Activated CD4-positive, alpha-beta T cell treated with anti-CD3 and anti-CD28 coated beads for 36 hours (primary cell): ENCODE data around the gene ANKRD29. TPM values are rescaled to one million over a fixed set of nuclear protein-coding genes. Genes with fewer than 3 reads are reported as not detected.
A peak's percentile ranks its signal among the peaks of the same experiment; 100 is the strongest.

Experiments
- ATAC-seq: fragments of 200-7000 bp; cut with Tn5 transposase; one replicate; pipeline ENCODE4 v1.10.0; 2021; ENCODE audit warnings: mild to moderate bottlenecking, moderate library complexity
- CTCF ChIA-PET: fragments of 350-600 bp; sonication (Branson Sonifier 250); formaldehyde crosslinking; loops from one replicate; lab custom pipeline; 2021; ENCODE audit warnings: antibody characterized with exemption; lab: Charles Lee
- POLR2A ChIA-PET: fragments of 350-600 bp; sonication (Branson Sonifier 250); formaldehyde crosslinking; loops from one replicate; lab custom pipeline; 2021; ENCODE audit warnings: antibody characterized with exemption, inconsistent platforms; lab: Charles Lee
- DNase-seq: peaks from one replicate; pipeline ENCODE4 v3.0.0-alpha.2; 2020
- H3K27ac Mint-ChIP-seq: one replicate; pipeline ENCODE4 v1.8.0; 2021; ENCODE audit warnings: mixed read lengths
- H3K27me3 Mint-ChIP-seq: one replicate; pipeline ENCODE4 v1.8.0; 2021; ENCODE audit warnings: mixed read lengths
- H3K36me3 Mint-ChIP-seq: one replicate; pipeline ENCODE4 v1.8.0; 2021; ENCODE audit warnings: low read depth, mixed read lengths
- H3K4me1 Mint-ChIP-seq: one replicate; pipeline ENCODE4 v1.8.0; 2021; ENCODE audit warnings: mixed read lengths
- H3K4me3 Mint-ChIP-seq: one replicate; pipeline ENCODE4 v1.8.0; 2021; ENCODE audit warnings: mild to moderate bottlenecking, moderate library complexity, mixed read lengths
- H3K9me3 Mint-ChIP-seq: one replicate; pipeline ENCODE4 v1.8.0; 2021; ENCODE audit warnings: low read depth, mixed read lengths
- intact Hi-C, 2 experiments: fragments of 100-400 bp; cut with DNase I in 1 of 2; cut with micrococcal nuclease in 1 of 2; formaldehyde crosslinking; loops; one replicate each; pipeline versions ENCODE4 v1.14.2 to v1.15.1; 2022 to 2024; cut with DNase I, micrococcal nuclease
- total RNA-seq, 2 experiments: library from RNA; stranded (reverse); gene quantifications; one replicate each; pipeline ENCODE4 v1.2.3, GENCODE V29; 2021

The ANKRD29 gene
- total RNA-seq, 2 experiments from 2014 or later = 0.21 TPM

DNA sequence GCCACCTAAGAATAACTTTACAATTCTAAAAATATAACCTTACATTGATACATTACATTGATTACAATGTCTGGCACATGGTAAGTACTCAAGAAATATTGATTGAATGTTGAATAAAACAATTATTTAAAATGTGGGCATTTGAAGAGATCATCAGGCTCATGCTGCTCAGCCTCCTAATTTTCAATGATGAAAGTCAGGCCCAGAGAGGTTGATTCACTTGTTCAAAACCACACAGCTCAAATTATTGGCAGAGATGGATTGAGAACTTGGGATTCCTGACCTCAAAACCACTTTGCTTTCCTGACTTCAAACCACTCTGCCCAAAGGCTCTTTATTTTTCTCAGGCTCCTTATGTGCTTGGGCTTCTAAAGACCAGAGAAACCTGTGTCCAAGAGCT is 34.7 kb downstream of the ANKRD29 start:
- ChIA-PET CTCF (interaction anchor here (0.7 to 3.7 kb wide), 2 partner anchors 10 to 75 kb away, joined by 4 to 15 read pairs; no protein-coding TSS in a partner anchor), POLR2A (interaction anchor here (0.6 kb wide), 1 partner anchor 201 kb away, joined by 3 read pairs; no protein-coding TSS in a partner anchor)
- Mint-ChIP-seq H3K36me3 (no peaks in the 10 kb centered on the region), H3K4me1 (peaks cover 9% of the 10 kb centered on the region), H3K4me3 (no peak overlapping the region), H3K27ac (no peak overlapping the region), H3K9me3 (no peaks in the 10 kb centered on the region), H3K27me3 (no peaks in the 10 kb centered on the region)
- intact Hi-C loops = loop anchor here in 1 of 2 experiments (10.0 kb wide), 1 partner anchor 287 kb away; no protein-coding TSS in a partner anchor
- ATAC-seq (no peak), DNase-seq (no peak)

DNA sequence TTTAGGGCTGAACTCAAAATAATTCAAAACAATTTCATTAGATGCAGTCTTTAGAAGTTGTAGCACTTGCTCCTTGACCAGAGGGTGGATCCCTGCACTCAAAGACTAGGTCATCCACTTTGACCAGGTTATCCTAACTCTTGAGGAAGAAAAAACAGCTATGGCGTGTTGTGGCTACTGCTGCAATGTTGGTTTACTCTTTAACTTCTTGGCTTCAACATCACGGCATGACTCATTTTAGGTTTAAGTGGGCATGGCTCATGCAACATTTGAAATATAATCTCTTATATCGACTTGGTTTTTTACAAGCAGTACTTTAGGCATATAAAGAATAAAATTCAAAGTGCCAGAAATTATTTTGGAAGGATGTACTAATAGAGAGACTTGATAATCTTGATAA is 35.4 kb downstream of the ANKRD29 start:
- H3K27me3 Mint-ChIP-seq = peaks cover under 1% of the 10 kb centered on the region
- DNase-seq (no peak), ATAC-seq (no peak)
- H3K9me3 Mint-ChIP-seq = no peaks in the 10 kb centered on the region
- peaks cover 9% of the 10 kb centered on the region for H3K4me1 Mint-ChIP-seq
- no peak overlapping the region for H3K27ac Mint-ChIP-seq
- ChIA-PET CTCF (interaction anchor here (0.7 to 4.7 kb wide), 4 partner anchors 8 to 487 kb away, joined by 3 to 25 read pairs (median 9); no protein-coding TSS in a partner anchor), POLR2A (interaction anchor here (0.6 kb wide), 1 partner anchor 201 kb away, joined by 3 read pairs; no protein-coding TSS in a partner anchor)
- no peaks in the 10 kb centered on the region for H3K36me3 Mint-ChIP-seq
- H3K4me3 Mint-ChIP-seq = no peak overlapping the region
- intact Hi-C loops = loop anchor here in 1 of 2 experiments (10.0 kb wide), 1 partner anchor 287 kb away; no protein-coding TSS in a partner anchor

DNA sequence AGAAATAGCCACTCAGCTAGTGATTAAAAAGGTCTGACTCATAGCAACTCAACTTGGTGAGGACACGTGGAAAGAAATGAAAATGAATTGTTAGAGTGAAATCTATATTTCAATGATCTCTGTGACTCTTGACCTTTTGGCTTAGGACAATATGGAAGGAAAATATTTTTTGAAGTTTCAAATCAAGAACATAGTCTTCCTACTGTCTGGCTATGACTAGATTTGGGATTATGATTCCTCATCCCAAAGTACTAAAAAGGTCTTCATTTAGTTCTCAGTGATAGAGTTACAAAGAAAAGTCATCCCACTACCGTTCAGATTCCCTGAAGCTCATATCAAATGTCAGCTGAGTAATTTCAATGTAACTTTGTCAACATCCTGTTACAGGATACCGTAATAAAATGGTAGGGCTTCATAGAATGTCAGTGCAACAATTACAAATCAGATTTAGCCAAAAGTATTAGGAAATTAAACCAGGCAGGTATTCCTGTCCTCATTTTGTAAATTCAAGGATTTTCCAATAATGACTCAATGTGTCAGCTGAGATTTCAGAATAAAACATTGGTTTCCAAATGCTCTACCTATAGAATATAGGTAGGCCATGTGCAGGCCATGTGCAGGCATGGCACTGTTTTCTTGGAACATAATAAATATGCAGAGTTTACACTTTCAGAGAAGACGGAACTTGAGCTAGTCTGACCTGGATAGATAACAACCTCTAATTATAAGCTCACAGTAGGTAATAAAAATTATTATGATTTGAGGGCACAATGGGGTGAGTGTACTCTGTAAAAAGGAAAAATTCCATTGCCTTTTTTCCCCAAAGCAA is 36.0 kb downstream of the ANKRD29 start:
- ChIA-PET CTCF (interaction anchor here (0.5 to 4.7 kb wide), 9 partner anchors 9 to 487 kb away, joined by 3 to 25 read pairs (median 3); no protein-coding TSS in a partner anchor), POLR2A (interaction anchor here (0.6 kb wide), 1 partner anchor 111 kb away, joined by 3 read pairs; no protein-coding TSS in a partner anchor)
- intact Hi-C loops = loop anchor here in 1 of 2 experiments (10.0 kb wide), 1 partner anchor 288 kb away; no protein-coding TSS in a partner anchor
- no peak overlapping the region for H3K27ac Mint-ChIP-seq
- DNase-seq = no peak
- peaks cover 9% of the 10 kb centered on the region for H3K4me1 Mint-ChIP-seq
- H3K9me3 Mint-ChIP-seq = no peaks in the 10 kb centered on the region
- H3K27me3 Mint-ChIP-seq = peaks cover 7% of the 10 kb centered on the region
- H3K36me3 Mint-ChIP-seq = no peaks in the 10 kb centered on the region
- ATAC-seq = peak; percentile 72
- no peak overlapping the region for H3K4me3 Mint-ChIP-seq

DNA sequence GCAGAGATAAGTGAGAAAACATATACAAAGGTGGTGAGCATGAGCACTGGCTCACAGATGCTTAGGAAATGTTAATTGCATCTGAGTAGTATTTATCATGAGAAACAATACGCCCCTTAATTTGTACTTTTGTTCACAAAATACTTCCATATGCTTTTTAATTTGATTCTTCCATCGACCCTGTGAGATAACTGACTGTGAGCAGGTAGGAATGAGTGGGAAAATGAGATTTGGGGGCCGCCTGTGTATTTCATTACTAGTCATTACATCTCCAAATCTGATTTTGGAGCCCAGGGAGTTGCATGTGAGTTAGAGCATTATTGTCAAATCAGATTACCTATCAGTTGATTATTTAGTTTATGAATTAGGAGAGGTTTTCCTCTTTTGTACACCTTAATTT is 39.7 kb downstream of the ANKRD29 start:
- POLR2A ChIA-PET = no interaction called here
- intact Hi-C loops = loop anchor here in 1 of 2 experiments (2.0 to 10.0 kb wide), 2 partner anchors 292 to 496 kb away; no protein-coding TSS in a partner anchor
- Mint-ChIP-seq H3K4me3 (no peak overlapping the region), H3K27me3 (peaks cover 32% of the 10 kb centered on the region), H3K36me3 (no peaks in the 10 kb centered on the region), H3K4me1 (peaks cover 11% of the 10 kb centered on the region), H3K27ac (no peak overlapping the region), H3K9me3 (no peaks in the 10 kb centered on the region)
- ATAC-seq (no peak), DNase-seq (no peak)
- CTCF ChIA-PET = interaction anchor here (0.6 to 4.7 kb wide), 6 partner anchors 29 to 190 kb away, joined by 3 to 25 read pairs (median 3); no protein-coding TSS in a partner anchor

DNA sequence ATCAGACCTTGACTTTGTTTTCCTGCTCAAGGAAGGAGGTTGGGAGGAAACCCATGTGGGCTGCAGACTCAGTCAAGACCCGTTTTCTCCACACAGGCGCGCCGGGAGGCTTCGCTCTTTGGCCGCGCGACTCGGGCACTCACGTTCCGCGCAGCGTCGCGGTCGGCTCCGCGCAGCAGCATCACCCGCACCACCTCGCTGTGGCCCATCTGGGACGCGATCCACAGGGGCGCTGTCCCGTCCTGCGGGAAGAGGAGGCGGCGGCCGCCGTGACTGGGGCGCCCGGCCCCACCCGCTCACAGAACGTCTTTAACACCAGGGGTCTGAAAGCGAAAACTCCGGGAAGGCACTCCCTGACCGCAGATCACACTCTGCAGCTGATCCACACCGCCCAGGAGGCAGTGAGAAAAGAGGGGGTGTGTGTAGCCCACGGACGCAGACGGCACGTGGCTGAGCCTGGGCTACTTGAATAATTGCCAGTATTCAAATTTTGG is 43.3 kb downstream of the ANKRD29 start:
- ChIA-PET CTCF (no interaction called here), POLR2A (no interaction called here)
- H3K4me3 Mint-ChIP-seq = peak overlapping the region; percentile 36
- H3K27me3 Mint-ChIP-seq = peaks cover 38% of the 10 kb centered on the region
- no peaks in the 10 kb centered on the region for H3K9me3 Mint-ChIP-seq
- no peaks in the 10 kb centered on the region for H3K36me3 Mint-ChIP-seq
- H3K4me1 Mint-ChIP-seq = peaks cover 2% of the 10 kb centered on the region
- no peak overlapping the region for H3K27ac Mint-ChIP-seq
- intact Hi-C loops = no loop called here
- peak; percentile 42 for ATAC-seq
- peak; percentile 29 for DNase-seq

DNA sequence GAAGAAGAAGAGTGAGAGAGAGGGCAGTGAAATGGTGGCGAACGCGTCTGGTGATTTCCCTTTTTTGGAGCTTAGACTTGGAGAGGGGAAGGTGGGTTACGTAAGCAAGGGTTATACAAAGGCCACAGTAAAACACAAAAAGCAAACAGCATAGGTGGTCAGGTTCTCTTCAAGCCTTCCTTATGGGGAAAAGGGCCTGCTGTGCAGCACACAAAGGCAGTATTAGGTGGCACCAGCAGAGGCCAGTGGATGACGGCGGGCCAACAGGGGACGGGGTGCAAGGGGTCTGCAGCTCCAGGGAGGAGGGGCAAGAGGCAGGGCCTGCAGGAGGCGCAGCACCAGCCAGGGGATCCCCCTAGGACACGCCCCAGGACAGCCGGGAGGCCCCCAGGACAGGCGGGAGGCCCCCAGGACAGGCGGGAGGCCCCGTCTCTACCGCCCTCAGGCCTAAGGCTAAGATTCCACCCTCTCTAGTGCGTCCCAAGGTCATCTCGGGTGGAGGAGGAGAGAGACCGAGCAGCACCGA is 43.8 kb downstream of the ANKRD29 start:
- H3K9me3 Mint-ChIP-seq = no peaks in the 10 kb centered on the region
- peaks cover 2% of the 10 kb centered on the region for H3K4me1 Mint-ChIP-seq
- no peak overlapping the region for H3K27ac Mint-ChIP-seq
- peaks cover 38% of the 10 kb centered on the region for H3K27me3 Mint-ChIP-seq
- POLR2A ChIA-PET = interaction anchor here (0.6 kb wide), 3 partner anchors 16 to 124 kb away, joined by 3 to 10 read pairs (median 6); no protein-coding TSS in a partner anchor
- peak; percentile 31 for ATAC-seq
- H3K36me3 Mint-ChIP-seq = no peaks in the 10 kb centered on the region
- peak overlapping the region; percentile 36 for H3K4me3 Mint-ChIP-seq
- intact Hi-C loops = no loop called here
- CTCF ChIA-PET = interaction anchor here (1.4 kb wide), 1 partner anchor 84 kb away, joined by 3 read pairs; no protein-coding TSS in a partner anchor
- DNase-seq = peak; percentile 14

DNA sequence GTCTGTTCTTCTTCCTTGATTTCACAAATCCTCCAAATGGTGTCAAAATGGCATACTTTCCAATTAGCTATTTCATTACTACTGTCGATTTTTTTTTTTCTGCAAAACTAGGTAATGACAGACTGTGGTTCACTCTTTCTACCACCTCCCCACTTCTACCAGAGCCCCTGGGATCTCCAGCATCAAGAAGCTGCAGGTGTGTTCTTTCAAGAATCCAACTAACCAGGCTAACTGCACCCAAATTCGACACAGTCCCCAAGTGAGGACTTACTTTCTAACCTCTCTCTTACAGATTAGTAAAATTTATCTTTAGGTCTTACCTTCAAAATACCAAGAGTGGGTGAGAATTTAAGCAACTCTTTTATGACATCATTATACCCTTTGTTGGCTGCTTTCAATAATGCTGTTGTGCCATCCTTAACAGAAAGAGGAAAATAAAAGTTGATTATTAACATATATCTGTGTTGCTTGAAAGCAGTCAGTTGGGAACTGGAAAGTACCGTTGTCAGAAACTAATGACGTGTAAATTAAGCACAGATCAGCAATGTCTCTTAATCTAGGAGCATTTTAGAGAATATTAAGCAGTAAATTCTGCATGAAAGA is 45.2 kb downstream of the ANKRD29 start:
- Mint-ChIP-seq H3K27me3 (peaks cover 38% of the 10 kb centered on the region), H3K36me3 (no peaks in the 10 kb centered on the region), H3K4me1 (peaks cover 2% of the 10 kb centered on the region), H3K9me3 (no peaks in the 10 kb centered on the region), H3K27ac (no peak overlapping the region), H3K4me3 (no peak overlapping the region)
- ATAC-seq (no peak), DNase-seq (no peak)
- intact Hi-C loops = no loop called here
- ChIA-PET CTCF (interaction anchor here (0.9 to 1.4 kb wide), 2 partner anchors 11 to 86 kb away, joined by 3 read pairs; no protein-coding TSS in a partner anchor), POLR2A (interaction anchor here (0.6 kb wide), 1 partner anchor 530 kb away, joined by 3 read pairs; no protein-coding TSS in a partner anchor)

DNA sequence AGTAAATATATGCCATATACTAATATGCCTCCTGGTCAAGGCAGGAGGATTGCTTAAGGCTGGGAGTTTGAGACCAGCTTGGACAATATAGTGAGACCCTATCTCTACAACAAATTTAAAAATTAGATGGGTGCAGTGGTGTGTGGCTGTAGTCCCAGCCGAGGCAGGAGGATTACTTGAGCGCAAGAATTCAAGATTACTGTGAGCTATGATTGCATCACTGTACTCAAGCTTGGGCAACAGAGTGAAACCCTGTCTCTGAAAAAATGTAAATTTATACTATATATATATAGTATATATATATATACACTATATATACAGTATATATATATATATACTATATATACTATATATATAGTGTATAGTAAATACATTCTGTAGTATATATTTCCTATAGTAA is 46.5 kb downstream of the ANKRD29 start:
- no peaks in the 10 kb centered on the region for H3K36me3 Mint-ChIP-seq
- H3K27me3 Mint-ChIP-seq = peaks cover 30% of the 10 kb centered on the region
- H3K27ac Mint-ChIP-seq = no peak overlapping the region
- ATAC-seq (no peak), DNase-seq (no peak)
- POLR2A ChIA-PET = no interaction called here
- peaks cover 2% of the 10 kb centered on the region for H3K4me1 Mint-ChIP-seq
- CTCF ChIA-PET = no interaction called here
- H3K4me3 Mint-ChIP-seq = no peak overlapping the region
- intact Hi-C loops = no loop called here
- H3K9me3 Mint-ChIP-seq = no peaks in the 10 kb centered on the region

DNA sequence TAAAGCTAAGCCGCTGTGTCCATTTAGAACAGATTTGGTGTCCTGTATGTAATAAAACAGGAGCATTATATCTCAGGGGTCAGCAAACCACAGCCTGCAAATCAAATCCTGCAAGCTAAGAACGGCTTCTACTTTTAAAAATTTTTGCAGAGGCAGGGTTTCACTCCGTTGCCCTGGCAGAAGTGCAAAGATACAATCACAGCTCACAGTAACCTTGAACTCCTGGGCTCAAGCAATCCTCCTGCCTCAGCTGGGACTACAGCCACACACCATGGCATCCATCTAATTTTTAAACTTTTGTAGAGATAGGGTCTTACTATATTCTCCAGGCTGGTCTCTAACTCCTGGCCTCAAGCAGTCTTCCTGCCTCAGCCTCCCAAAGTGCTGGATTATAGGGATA is 47.8 kb downstream of the ANKRD29 start:
- Mint-ChIP-seq H3K36me3 (no peaks in the 10 kb centered on the region), H3K4me3 (no peak overlapping the region), H3K27me3 (peaks cover 17% of the 10 kb centered on the region), H3K4me1 (peaks cover 2% of the 10 kb centered on the region), H3K27ac (no peak overlapping the region), H3K9me3 (no peaks in the 10 kb centered on the region)
- DNase-seq (no peak), ATAC-seq (no peak)
- intact Hi-C loops = no loop called here
- ChIA-PET CTCF (interaction anchor here (0.8 to 3.7 kb wide), 5 partner anchors 11 to 156 kb away, joined by 3 to 23 read pairs (median 8); no protein-coding TSS in a partner anchor), POLR2A (no interaction called here)

DNA sequence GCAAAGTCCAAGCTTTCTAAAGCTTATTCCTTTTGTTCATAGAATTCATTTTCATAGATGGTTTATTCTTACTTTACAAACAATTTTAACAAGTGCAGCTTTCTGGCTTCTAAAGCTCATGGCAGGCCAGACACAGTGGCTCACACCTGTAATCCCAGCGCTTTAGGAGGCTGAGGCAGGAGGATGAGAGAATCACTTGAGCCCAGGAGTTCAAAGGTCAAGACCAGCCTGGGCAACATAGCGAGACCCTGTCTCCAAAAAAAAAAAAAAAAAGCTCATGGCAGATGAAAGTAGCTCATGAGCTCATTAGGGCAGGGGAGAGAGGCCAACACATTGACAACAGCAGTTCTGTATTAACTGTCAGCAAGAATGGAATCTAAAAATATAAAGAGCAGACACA is 48.3 kb downstream of the ANKRD29 start:
- ATAC-seq (no peak), DNase-seq (no peak)
- ChIA-PET POLR2A (no interaction called here), CTCF (interaction anchor here (1.1 to 3.7 kb wide), 5 partner anchors 12 to 98 kb away, joined by 3 to 23 read pairs (median 8); no protein-coding TSS in a partner anchor)
- no peak overlapping the region for H3K4me3 Mint-ChIP-seq
- H3K27me3 Mint-ChIP-seq = peaks cover 13% of the 10 kb centered on the region
- intact Hi-C loops = no loop called here
- H3K36me3 Mint-ChIP-seq = no peaks in the 10 kb centered on the region
- H3K27ac Mint-ChIP-seq = no peak overlapping the region
- no peaks in the 10 kb centered on the region for H3K9me3 Mint-ChIP-seq
- no peaks in the 10 kb centered on the region for H3K4me1 Mint-ChIP-seq
